Measurements from ENCODE around the gene EDEM1. TPM values are rescaled to one million over a fixed set of nuclear protein-coding genes. Genes with fewer than 3 reads are reported as not detected.

Gene EDEM1
- total RNA-seq, 2 donors from 2014 or later, result 30.2 to 59.7 TPM

DNA sequence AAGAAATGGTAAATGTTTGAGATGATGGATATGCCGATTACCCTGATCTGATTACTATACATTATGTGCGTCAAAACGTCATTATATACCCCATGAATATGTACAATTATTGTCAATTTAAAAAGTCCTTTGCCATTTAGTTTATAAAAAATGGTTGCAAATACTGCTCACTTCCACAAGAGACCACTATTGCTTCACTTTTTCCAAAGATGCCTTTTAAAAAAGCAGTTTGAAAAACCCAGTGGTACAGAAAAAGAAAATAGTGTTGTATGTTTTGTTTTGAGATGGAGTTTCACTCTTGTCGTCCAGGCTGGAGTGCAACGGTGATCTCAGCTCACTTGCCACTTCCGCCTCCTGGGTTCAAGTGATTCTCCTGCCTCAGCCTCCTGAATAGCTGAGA is 39.3 kb downstream of the EDEM1 start:
- Histone ChIP-seq H3K4me3 (no peak overlapping the region), H3K4me1 (ENCODE audit: control insufficient read depth in 1 of 2, low read depth in 2 of 2) (no peaks in the 10 kb centered on the region), H3K36me3 (no peaks in the 10 kb centered on the region), H3K9me3 (no peaks in the 10 kb centered on the region), H3K27me3 (replicated peaks; ENCODE audit: insufficient read depth) (no peaks in the 10 kb centered on the region), H3K27ac (no peak overlapping the region)
- no peak for DNase-seq (ENCODE audit: low spot score)
- TF ChIP-seq, protein P1, sequence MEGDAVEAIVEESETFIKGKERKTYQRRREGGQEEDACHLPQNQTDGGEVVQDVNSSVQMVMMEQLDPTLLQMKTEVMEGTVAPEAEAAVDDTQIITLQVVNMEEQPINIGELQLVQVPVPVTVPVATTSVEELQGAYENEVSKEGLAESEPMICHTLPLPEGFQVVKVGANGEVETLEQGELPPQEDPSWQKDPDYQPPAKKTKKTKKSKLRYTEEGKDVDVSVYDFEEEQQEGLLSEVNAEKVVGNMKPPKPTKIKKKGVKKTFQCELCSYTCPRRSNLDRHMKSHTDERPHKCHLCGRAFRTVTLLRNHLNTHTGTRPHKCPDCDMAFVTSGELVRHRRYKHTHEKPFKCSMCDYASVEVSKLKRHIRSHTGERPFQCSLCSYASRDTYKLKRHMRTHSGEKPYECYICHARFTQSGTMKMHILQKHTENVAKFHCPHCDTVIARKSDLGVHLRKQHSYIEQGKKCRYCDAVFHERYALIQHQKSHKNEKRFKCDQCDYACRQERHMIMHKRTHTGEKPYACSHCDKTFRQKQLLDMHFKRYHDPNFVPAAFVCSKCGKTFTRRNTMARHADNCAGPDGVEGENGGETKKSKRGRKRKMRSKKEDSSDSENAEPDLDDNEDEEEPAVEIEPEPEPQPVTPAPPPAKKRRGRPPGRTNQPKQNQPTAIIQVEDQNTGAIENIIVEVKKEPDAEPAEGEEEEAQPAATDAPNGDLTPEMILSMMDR (IDR thresholded peaks at IDR 0.05), result no peak
- no peak for ATAC-seq (ENCODE audit: insufficient number of reproducible peaks, low FRiP score, low read depth)

DNA sequence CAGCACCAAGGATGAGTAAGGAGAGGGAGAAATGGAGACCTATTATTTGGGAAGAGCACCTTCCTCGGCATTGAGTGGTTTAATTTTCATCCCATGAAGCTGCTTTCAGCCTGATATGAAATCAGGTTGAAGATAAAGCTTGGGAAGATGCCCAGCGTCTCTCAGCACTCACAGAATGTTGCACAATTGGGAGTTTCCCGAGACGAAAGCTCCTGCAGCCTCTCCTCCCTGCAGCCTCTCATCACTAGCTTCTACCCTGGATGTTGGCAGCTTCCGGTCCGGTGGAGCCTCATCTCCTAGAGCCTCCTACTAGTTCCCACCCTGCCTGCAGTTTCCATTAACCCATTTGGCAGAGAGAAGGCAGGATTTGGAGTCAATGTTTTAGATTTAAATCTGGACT is 40.3 kb downstream of the EDEM1 start:
- H3K4me3 ChIP-seq, result no peak overlapping the region
- TF ChIP-seq, protein P1 (IDR thresholded peaks at IDR 0.05), result no peak
- no peaks in the 10 kb centered on the region for H3K4me1 ChIP-seq (ENCODE audit: control insufficient read depth in 1 of 2, low read depth in 2 of 2)
- H3K27me3 ChIP-seq (replicated peaks; ENCODE audit: insufficient read depth), result no peaks in the 10 kb centered on the region
- DNase-seq (ENCODE audit: low spot score), result no peak
- H3K27ac ChIP-seq, result no peak overlapping the region
- ATAC-seq (ENCODE audit: insufficient number of reproducible peaks, low FRiP score, low read depth), result no peak
- H3K9me3 ChIP-seq, result no peaks in the 10 kb centered on the region
- H3K36me3 ChIP-seq, result no peaks in the 10 kb centered on the region

DNA sequence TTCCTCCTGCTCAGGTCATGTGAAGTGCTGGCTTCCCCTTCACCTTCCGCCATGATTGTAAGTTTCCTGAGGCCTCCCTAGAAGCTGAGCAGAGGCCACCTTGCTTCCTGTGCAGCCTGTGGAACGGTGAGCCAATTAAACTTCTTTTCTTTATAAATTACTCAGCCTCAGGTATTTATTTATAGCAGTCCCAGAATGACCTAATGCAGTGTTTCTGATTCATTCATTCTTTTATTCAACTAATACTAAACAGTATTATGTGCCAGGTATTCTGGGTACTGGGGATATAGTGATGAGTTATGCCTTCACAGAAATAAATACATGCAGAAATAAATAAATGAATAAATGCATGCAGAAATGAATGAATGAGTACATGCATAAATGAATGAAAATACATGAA is 41.9 kb downstream of the EDEM1 start:
- Histone ChIP-seq H3K27me3 (replicated peaks; ENCODE audit: insufficient read depth) (no peaks in the 10 kb centered on the region), H3K4me3 (no peak overlapping the region), H3K27ac (no peak overlapping the region), H3K9me3 (no peaks in the 10 kb centered on the region), H3K36me3 (no peaks in the 10 kb centered on the region), H3K4me1 (ENCODE audit: control insufficient read depth in 1 of 2, low read depth in 2 of 2) (no peaks in the 10 kb centered on the region)
- ATAC-seq (ENCODE audit: insufficient number of reproducible peaks, low FRiP score, low read depth) (no peak), DNase-seq (ENCODE audit: low spot score) (no peak)
- TF ChIP-seq, protein P1 (IDR thresholded peaks at IDR 0.05), result no peak

DNA sequence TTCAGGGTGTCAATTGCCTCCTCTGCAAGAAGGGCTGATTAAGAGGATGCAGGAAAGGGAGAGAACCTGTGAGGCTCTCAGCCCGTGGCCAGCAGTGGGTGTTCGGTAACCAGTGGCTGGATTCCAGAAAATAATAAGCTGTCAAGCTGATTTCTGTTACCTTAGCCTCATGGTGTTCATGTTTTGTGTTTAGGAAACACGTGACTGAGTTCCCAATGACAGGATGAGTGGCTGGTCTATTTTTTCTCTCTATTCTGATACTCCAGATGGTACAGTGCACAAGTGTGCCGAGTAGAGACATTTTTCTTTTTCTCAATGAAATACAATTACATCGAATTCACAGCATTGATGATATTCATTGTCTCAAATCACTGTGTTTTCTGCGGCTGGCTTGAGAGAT is 43.6 kb downstream of the EDEM1 start:
- no peaks in the 10 kb centered on the region for H3K36me3 ChIP-seq
- DNase-seq (ENCODE audit: low spot score) (no peak), ATAC-seq (ENCODE audit: insufficient number of reproducible peaks, low FRiP score, low read depth) (no peak)
- H3K4me1 ChIP-seq (ENCODE audit: control insufficient read depth in 1 of 2, low read depth in 2 of 2), result no peaks in the 10 kb centered on the region
- TF ChIP-seq, protein P1 (IDR thresholded peaks at IDR 0.05), result no peak
- no peak overlapping the region for H3K4me3 ChIP-seq
- no peaks in the 10 kb centered on the region for H3K9me3 ChIP-seq
- H3K27ac ChIP-seq, result no peak overlapping the region
- no peaks in the 10 kb centered on the region for H3K27me3 ChIP-seq (replicated peaks; ENCODE audit: insufficient read depth)

DNA sequence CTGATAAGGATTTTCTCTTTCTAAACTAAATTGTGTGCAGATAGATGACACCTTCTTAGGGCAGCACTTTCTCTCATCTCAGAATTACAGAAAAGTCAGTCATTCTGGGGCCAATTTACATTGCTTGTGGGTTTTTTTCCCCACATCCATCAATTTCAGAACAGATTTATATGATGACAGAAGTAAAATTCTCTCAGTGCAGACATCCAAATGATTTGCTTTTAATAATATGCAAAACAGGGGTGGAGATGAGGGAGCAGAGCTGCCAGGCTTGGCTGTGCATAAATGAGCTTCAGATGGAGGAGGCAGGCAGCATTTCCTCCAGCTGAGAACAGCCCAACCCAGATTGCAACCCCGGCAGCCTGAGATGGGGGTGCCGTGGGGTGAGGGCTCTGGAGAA is 44.0 kb downstream of the EDEM1 start:
- TF ChIP-seq, protein P1 (IDR thresholded peaks at IDR 0.05), result no peak
- no peak overlapping the region for H3K27ac ChIP-seq
- H3K4me3 ChIP-seq, result no peak overlapping the region
- H3K9me3 ChIP-seq, result no peaks in the 10 kb centered on the region
- H3K4me1 ChIP-seq (ENCODE audit: control insufficient read depth in 1 of 2, low read depth in 2 of 2), result no peaks in the 10 kb centered on the region
- H3K36me3 ChIP-seq, result no peaks in the 10 kb centered on the region
- no peak for DNase-seq (ENCODE audit: low spot score)
- H3K27me3 ChIP-seq (replicated peaks; ENCODE audit: insufficient read depth), result no peaks in the 10 kb centered on the region
- ATAC-seq (ENCODE audit: insufficient number of reproducible peaks, low FRiP score, low read depth), result no peak
